ENCODE results near the gene UBE3D.
"Not testable (repeated sequence)": the region's sequence is repeated elsewhere in the genome, so short reads cannot be mapped to it uniquely, and the experiment has no call there.

The UBE3D gene

DNA sequence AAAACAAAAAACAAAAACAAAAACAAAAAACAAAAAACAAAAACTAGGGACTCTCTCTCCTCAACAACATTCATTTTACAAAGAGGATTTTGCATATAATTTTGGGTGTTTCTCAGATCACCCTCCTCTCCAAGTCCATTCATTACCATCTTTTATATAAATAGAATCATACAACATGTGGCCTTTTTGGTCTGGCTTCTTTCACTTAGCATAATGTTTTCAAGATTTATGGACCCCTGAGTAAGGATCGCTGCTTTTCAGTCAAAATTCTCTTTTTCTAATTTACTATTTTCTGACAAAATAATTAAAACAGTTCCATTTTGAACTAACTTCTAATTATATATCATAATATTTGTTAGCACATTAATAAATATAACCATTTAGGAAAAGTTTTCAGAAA is 94.8 kb downstream of the UBE3D start:
- no peak for DNase-seq

DNA sequence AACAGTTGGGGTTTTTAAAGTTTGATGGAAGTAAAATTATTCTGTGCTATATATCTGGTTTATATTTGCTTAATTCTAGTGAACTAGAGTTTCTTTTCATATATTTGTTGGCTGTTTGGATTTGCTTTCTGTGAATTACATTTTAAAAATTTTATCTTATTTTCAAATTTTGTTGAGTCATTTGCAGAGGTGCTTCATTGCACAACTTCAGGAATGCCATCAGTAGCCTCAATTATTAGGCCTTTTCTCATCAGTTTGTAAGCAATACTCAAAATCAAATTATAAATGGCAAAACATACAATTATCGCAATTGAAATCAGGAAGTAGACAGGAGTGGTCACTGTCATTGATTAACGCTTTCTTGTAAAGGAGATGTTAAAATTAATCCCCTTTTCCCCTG is 96.9 kb downstream of the UBE3D start:
- no peak for DNase-seq

DNA sequence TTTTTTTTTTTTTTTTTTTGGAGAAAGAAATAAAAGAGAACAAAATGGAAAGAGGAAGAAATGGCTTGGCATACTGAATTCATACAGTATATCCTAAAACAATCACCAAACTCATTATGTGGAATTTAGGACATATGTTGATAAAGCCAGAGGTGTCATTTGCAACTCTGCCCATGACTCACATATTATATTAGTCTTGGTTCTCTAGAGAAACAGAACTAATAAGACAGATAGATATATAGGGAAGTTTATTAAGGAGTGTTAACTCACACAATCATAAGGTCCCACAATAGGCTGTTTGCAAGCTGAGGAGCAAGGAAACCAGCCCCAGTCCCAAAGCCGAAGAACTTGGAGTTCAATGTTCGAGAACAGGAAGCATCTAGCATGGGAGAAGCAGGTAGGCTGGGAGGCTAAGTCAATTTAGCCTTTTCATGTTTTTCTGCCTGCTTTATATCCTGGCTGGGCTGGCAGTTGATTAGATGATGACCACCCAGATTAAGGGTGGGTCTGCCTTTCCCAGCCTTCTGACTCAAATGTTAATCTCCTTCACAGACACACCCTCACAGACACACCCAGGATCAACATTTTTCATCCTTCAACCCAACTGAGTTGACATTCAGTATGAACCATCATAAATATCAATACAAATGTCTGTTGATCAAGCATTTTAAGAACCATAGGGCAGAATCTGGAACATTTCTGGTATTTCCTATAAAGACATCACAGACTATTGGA is 102.3 kb downstream of the UBE3D start:
- no peak for DNase-seq

DNA sequence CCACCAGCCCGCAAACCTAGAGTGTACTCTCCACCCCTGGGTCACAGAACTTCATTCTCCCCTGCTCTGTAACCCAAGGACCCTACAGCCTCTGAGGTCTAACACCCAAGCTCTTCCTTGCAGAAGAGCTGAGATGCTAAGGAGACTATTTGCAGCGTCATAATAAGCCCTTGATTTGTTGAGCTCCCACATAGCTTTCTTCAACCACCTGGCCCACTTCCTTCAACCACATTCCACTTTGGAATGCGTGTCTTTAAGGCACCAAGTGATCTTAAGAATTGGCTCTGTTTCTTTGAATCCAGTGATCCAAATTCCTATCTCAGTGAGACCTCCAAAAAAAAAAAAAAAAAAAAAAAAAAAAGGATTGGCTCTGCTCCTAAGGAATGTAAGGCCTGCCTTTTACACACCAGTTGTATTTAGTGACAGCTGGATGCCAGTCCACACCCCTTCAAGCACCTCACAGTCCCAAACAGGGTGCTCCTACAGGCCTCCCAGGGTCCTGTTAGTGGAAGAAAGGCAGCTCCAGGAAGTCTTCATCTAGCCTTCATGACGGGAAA is 106.2 kb downstream of the UBE3D start:
- DNase-seq, result no peak

DNA sequence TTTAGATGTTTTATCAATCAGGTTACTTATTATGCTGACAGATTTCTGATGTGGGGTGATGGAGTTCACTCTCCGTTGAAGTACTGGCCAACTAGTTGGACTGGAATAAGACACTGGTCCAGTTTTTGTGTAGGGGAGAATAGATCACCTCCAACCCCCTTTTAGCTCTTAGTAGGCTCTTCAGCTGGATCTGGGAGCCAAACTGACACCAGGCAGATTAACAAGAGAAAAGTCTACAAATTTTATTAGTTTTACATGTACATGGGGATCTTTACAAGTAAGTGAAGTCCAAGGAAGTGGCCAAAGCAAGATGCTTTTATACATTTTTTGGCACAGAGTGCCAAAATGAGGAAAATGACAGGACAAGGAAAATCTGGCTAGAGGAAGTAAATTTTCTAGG is 107.1 kb downstream of the UBE3D start:
- no peak for DNase-seq

DNA sequence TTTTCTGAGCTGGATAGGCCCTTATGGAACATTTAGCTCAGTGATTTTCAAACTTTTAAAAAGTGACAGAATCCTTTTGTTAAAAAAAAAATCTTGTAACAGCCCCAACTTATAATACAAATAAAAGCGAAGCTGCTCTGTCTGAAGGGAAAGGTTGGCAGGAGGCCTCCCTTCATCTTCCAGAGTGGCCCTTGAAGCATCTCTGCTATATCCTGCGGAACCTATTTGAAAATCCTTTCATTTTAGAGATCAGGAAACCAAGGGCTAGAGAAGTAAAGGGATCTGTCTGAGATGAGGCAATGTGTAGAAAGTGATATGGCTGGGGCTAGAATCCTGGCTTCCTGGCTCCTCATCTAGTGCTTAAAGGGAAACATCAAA is 107.8 kb downstream of the UBE3D start:
- no peak for DNase-seq

DNA sequence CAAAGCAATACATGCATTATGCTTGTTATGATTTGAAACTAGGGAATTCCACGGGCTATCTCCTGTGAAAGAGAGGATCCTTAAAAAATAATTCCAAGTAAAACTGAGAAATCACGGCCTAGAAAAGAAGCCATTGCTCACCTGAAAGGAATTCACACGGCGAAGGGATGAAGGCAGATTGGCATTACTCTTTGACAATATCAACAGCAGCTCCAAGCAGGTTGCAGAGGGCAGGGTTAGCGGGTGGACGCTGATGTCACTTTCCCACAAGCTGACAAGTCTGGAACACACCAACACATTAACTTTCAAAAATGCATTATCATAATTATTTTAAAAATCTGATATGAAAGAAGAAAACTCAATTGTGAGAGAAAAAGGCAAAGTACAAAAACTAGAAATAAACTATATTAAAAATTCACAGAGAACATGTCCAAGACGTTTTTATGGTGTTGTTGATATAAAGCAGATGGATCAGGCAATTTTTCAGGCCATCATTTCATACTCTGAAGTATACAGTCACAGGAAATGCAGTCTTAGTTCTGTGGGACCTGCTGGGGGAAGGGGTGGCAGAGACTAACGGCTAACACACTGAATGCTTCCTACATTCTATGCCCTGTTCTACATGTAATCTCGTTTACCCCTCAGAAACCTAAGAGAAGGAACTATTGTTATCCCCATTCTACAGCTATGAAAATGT is 108.3 kb downstream of the UBE3D start:
- DNase-seq, result no peak

DNA sequence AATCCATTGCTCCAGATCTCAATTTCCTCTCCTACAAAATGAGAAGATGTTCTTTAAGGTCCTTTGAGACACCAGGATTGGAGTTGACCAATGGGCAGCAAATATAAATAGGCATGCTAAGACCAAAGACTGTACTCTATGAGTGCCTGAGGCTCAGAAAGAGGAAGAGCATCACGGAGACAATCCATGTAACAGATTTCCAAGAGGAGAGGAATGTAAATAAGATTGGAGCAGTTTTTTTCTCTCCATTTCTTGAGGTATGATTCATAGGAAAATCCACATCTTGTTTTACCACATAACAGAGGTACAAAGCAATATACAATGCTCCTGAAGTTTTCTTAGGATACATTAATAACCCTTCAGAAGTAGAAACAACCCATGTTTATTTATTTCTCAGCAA is 109.8 kb downstream of the UBE3D start:
- no peak for DNase-seq

DNA sequence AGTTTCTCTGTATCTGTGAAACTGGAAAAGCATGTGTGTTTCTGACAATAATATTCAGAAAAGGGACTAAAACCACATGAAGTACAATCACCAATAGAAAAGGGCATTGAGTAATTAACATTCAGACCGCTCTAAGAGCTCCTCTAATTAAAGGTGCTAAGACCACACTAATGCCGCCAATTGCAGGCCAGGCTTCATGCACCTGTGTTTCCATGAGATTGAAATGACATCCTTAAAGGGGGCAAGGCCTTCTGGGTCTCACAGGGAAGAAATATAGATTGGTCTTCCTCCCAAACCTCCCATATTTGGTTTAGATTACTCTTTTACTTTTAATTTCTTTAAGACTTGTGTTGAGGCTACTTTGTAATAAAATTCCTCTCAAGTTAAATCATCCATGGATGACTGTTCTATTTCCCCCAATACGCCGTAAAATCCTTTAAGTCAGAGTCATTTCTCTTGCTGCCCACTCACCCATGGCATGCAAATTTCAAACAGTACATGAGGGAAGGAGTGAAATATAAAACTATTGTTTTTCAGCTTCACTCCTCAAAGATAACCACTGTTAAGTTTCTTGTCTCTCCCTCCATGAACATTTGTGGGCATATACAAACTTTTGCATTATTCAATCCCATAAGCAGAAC is 110.6 kb downstream of the UBE3D start:
- no peak for DNase-seq

DNA sequence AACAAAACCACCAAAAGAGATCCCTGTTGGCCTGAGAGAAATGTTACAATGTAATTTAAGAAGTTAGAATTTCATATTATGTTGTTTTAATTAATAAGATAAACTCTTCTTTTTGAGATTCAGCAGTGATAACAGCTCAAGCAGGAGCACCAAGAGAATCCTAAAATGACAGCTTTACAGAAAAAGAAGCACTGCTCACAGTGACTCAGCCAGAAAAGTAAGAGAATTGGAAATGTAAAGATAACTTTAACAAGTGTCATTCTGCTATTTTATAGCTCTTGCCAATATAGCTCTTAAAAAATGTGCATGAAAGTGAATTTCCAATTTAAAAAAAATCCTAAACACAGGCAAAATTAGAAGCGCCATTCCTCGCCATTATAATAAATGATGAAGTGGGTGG is 111.3 kb downstream of the UBE3D start:
- DNase-seq, result no peak

DNA sequence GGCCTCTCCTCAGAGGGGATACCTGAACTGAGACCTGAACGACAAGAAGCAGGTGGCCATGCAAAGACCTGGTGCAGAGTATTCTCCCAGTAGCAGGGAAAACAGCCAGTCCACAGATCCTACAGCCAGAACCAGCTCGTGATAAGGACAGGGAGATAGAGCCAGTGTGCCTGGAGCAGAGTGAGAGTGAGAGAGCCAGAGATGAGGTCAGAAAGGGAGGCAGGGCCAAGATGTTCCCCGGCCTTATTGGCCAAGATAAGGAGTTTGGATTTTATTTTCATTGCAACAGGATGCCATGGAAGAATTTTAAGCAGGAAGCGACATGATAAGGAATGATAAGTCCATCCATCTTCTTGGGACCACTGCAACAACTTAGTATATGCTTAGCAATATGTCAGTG is 111.8 kb downstream of the UBE3D start:
- DNase-seq, result no peak

DNA sequence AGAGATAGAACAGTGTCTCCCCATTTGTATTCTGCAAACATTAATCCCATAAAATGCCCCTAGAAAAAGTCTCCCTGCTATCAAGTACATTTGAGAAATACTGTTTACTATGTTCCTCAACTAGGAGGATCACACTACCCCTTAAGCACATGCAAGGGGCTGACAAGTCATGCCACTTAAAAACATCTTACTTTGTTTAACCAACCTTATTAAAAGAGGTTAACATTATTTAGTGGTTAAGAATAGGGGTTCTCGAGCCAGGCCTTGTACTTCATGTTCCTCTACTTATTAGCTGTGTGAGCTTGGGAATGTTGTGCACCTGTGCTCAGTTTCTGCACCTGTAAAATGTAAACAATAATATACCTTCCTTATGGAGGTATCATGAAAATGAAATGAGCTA is 113.7 kb downstream of the UBE3D start:
- no peak for DNase-seq

DNA sequence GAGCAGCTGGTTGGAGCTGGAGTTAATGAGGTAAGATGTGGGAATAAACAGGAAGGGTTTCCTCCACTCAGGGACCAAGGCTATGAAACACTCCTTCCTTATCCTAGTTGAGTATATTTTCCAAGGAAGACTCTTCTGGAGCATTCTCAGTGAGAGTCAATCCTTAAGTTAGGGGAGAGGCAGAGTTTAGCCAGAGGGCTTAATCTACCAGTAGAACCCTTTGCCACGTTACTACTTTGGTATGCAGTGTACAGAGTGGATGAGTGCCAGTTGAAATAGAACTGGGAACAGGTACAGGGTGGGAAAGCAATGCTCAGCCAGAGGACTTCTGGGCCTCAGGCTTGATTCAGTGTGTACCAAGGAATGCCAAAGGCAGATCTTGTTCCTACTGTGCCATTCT is 114.3 kb downstream of the UBE3D start:
- no peak for DNase-seq

DNA sequence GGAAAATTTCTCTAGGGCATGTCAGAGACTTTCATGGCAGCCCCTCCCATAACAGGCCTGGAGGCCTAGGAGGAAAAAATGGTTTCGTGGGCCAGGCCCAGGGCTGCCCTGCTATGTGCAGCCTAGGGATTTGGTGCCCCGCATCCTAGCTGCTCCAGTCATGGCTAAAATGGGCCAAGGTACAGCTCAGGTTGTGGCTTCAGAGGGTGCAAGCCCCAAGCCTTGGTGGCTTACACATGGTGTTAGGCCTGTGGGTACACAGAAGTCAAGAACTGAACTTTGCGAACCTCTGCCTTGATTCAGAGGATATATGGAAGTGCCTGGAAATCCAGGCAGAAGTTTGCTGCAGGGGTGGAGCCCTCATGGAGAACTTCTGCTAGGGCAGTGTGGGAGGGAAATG is 134.7 kb downstream of the UBE3D start:
- not testable (repeated sequence) for DNase-seq

DNA sequence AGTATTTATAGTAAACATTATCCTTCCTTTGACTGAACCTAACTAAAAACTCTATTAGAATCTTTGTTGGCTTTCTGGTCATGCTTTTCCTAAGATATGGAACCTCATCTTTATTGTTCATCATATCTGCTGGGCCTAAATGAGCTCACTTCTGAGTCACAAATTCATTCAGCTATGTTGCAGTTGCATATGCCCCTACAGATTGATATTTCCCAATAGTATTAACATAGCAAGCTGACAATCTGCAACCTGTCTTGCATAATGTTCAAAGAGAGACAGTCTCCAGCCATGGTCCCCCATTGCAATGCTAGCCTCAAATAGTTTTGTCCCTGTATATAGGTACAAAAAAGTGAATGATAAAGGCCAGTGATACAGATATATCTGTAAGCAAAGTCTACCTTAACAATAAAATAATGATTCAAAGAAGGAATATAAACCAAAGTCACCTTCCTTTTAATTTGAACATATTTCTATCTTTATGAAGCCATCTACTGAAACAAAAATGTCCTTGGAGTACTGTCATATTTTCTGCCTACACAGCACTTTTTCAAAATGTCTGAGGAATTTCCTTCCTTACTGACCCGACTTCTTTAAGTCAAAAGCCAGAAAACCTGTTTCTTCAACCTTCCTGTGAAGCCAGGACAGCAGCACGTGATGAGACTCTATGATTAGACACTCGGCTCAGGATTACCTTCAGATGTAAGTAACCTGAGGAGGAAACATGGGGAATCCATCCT is 140.7 kb downstream of the UBE3D start:
- no peak for DNase-seq

DNA sequence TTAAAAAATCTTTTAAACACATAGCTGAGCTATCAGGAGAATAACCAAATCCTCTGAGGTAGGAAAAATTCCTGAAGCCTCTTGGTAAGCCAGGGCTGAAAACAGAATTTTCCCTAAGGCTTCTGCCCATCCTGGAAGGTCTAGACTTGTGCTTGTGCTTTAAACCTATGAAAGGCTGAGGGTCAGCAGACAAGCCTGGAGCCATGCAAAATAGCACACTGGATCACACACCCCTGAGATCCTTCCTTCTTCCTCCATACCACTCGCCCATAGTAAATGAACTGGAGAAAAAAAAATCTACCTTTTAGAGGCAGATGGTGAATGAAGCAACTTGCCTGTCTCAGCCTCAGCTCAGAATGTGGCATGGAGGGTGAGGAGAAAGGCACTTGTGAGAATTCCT is 144.4 kb downstream of the UBE3D start:
- DNase-seq, result no peak

DNA sequence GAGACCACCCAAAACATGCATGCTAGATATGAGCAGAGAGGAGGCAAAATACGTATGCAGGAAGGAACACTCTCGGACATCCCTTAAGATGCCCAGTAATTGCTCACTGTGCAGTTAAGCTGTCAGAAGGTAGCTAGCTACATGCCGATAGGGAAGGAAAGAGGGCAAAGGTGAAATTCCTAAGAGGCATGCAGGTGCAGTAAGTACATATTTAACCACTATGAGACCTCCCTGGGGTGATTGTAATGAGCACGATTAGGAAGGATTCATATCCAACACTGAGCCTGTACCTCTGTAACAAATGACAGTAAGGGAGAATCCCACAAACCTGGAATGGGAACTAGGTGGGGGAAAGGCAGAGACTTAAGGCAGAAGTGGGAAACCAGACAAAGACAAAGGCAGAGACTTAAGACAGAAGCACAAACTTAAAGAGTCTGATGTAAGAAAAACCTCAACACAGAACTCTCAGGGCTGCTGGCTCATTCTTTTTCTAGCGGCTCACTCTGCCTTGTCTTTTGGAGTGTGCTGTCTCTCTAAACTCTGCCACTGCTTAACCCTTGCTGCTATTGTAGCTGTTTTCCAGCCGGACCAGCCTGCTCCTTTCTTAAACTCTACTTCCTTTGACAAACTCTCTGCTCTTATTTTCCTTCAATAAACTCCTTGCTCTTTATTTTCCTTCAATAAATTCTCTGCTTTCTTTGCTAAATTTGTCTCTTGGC is 148.1 kb downstream of the UBE3D start:
- no peak for DNase-seq

DNA sequence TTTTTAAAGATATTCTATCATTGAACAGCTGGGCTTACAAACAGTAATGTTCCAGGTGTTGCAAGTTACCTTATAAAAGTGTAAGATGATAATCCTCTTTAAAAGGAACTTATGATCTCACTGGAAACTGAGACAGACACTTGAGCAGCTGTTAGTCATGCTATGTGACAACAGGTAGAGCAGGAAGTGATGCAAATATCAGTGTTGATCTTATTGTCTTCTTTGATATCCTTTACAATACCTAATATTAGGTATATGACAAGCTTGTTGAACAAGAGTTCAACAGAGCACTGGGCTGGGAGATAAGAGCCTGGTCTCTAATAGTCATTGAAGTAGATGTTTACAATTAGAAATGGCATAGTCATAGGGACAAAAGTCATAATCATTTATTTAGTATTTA is 150.0 kb downstream of the UBE3D start:
- DNase-seq, result no peak

DNA sequence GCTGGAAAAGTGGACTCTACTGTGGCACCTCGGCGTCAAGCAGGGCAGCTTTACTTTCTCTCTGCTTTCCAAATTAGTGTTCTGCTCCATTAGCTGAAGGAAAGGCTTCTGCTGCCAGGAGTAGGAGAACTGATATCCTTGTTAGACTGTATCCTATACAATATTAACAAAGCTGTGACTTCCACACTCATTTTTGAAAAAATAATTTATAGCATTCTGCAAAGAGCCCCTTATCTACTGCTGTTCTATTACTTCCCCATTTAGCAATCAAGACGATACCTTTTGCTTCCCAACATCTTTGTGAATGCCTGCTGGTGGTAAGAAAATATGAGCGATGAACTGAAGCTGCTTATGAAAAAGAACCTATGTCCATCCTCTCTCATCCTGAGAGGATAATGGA is 151.1 kb downstream of the UBE3D start:
- no peak for DNase-seq

DNA sequence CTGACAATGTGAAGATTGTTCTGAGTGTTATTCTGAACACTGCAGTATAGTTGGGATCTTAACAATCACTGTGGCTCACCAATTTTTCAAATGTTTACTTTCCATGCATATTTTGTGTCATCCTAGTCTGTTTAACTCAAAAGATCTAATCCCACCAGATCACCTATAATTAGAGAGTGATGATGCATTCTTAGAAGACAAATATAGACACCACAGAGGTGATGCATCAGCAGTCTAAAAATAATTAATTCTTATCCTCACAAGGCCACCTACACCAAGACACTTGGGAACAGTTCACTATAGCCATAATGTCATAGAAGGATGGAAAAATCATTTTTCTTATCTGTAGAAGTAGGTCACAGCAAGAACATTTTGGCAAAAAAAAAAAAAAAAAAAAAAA is 154.8 kb downstream of the UBE3D start:
- DNase-seq, result no peak

DNA sequence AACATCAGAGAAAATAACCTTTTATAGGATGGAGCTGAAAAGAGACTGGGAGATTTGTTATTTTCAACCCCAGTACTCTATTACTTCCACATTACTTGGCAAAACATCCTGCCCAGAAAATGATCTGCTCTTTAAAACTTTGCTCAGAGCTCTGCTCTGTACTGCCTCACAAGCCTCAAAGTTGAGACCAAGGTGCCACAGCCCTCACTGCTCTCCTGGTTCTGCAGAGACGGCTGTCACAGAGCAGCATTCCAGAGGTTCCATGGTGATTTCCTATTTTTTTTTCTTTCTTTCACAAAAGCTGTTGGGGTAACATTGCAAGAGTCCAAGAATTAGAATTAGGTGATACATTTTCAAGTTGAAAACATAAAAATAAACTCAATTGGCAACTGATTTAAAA is 155.2 kb downstream of the UBE3D start:
- no peak for DNase-seq

DNA sequence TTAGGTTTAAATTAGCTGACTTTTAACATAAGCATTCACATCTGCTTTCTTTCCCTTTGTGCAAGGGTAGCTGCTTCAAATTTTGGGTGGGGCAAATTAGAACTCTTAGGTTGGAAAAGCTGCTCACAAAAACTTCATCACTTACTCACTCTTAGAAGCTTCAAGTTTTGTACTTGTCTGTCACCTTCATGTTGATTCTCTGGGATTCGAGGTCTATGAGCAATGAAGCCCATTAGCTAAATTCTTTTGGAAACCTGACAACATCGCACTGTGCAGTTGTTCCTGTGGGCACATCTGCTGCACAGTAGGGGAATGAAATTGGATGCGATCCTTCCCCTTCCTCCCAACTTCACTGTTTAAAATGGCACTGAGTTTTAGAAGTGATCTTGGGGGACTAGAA is 156.1 kb downstream of the UBE3D start:
- DNase-seq, result no peak

DNA sequence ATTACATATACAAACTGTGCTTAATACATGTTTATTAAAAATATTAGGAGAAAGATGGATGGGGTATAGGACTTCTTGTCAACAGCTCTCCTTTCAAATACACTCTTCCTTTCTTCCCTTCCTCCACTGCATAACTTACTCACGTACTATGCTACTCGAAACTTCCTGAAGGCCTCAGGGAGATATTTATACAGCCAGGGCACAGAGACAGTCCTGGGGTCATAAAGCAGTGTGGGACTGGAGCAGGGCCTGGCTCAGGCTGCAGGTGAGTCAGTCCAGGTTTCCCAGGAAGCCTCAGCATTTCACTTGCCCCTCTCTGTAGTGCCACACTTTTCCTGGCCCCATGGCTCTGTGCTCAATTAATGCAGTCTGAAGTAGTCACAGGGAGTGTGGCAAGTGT is 157.0 kb downstream of the UBE3D start:
- no peak for DNase-seq
